Measurements from ENCODE around the gene PIEZO2. TPM values are rescaled to one million over a fixed set of nuclear protein-coding genes. Genes with fewer than 3 reads are reported as not detected.
"Not testable (repeated sequence)": the region's sequence is repeated elsewhere in the genome, so short reads cannot be mapped to it uniquely, and the experiment has no call there.

Gene PIEZO2
- total RNA-seq, 1 donor from 2014 or later, result 5.3 TPM

DNA sequence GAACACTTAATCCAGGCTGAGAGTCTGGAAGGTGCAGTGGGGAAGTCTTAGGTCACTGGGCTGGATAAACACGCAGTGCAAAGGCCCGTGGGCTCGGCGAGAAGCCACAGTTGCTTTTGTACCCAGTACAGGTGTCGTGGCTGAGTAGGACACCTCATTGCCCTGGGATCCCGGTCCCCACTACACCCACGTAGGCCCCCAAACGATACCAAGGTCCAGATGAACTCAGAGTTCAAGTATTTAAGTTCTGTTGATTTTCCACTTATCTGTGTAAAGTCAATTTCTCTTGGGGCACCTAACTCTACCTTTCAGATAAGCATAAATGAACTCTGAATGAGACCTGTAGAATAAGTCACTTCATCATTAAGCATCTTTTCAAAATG, 302.0 kb downstream of the PIEZO2 start:
- no peak overlapping the region for H3K4me3 ChIP-seq (ENCODE audit: insufficient read depth, low read depth, low read length)
- DNase-seq (ENCODE audit: low read depth) (no peak), FAIRE-seq (no peak)
- TF ChIP-seq, protein P1, sequence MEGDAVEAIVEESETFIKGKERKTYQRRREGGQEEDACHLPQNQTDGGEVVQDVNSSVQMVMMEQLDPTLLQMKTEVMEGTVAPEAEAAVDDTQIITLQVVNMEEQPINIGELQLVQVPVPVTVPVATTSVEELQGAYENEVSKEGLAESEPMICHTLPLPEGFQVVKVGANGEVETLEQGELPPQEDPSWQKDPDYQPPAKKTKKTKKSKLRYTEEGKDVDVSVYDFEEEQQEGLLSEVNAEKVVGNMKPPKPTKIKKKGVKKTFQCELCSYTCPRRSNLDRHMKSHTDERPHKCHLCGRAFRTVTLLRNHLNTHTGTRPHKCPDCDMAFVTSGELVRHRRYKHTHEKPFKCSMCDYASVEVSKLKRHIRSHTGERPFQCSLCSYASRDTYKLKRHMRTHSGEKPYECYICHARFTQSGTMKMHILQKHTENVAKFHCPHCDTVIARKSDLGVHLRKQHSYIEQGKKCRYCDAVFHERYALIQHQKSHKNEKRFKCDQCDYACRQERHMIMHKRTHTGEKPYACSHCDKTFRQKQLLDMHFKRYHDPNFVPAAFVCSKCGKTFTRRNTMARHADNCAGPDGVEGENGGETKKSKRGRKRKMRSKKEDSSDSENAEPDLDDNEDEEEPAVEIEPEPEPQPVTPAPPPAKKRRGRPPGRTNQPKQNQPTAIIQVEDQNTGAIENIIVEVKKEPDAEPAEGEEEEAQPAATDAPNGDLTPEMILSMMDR (IDR thresholded peaks at IDR 0.05; ENCODE audit: insufficient read depth, low read depth, low read length), result no peak
- TF ChIP-seq EZH2 (IDR thresholded peaks at IDR 0.05; ENCODE audit: insufficient read depth, low read length), result no peak
- H3K9ac ChIP-seq (ENCODE audit: low read length), result no peak overlapping the region
- no peaks in the 10 kb centered on the region for H3K79me2 ChIP-seq (ENCODE audit: insufficient read depth, low read length)
- no peak overlapping the region for H3K4me3 Mint-ChIP-seq (ENCODE audit: unreplicated experiment)
- H3K4me1 Mint-ChIP-seq (ENCODE audit: low read depth, unreplicated experiment), result no peaks in the 10 kb centered on the region
- no peak overlapping the region for H3K27ac Mint-ChIP-seq (ENCODE audit: unreplicated experiment)
- H3K4me2 ChIP-seq (ENCODE audit: low read length), result no peak overlapping the region
- H3K4me1 ChIP-seq (ENCODE audit: insufficient read depth, low read length), result no peaks in the 10 kb centered on the region
- H3K36me3 Mint-ChIP-seq (ENCODE audit: low read depth, unreplicated experiment), result no peaks in the 10 kb centered on the region
- H4K20me1 ChIP-seq (ENCODE audit: insufficient read depth, low read length), result no peaks in the 10 kb centered on the region
- peaks cover 6% of the 10 kb centered on the region for H3K27me3 ChIP-seq (ENCODE audit: insufficient read depth, low read length)
- no peaks in the 10 kb centered on the region for H3K36me3 ChIP-seq (ENCODE audit: insufficient read depth, low read length)
- no peaks in the 10 kb centered on the region for H3K27me3 Mint-ChIP-seq (ENCODE audit: low read depth, unreplicated experiment)
- no peaks in the 10 kb centered on the region for H3K9me3 ChIP-seq (ENCODE audit: insufficient read depth, low read depth, low read length)
- no peak overlapping the region for H3K27ac ChIP-seq (ENCODE audit: low read depth, low read length)
- peaks cover 2% of the 10 kb centered on the region for H3K9me3 Mint-ChIP-seq (ENCODE audit: unreplicated experiment)
- H2AFZ ChIP-seq (ENCODE audit: low read depth, low read length), result no peak overlapping the region

DNA sequence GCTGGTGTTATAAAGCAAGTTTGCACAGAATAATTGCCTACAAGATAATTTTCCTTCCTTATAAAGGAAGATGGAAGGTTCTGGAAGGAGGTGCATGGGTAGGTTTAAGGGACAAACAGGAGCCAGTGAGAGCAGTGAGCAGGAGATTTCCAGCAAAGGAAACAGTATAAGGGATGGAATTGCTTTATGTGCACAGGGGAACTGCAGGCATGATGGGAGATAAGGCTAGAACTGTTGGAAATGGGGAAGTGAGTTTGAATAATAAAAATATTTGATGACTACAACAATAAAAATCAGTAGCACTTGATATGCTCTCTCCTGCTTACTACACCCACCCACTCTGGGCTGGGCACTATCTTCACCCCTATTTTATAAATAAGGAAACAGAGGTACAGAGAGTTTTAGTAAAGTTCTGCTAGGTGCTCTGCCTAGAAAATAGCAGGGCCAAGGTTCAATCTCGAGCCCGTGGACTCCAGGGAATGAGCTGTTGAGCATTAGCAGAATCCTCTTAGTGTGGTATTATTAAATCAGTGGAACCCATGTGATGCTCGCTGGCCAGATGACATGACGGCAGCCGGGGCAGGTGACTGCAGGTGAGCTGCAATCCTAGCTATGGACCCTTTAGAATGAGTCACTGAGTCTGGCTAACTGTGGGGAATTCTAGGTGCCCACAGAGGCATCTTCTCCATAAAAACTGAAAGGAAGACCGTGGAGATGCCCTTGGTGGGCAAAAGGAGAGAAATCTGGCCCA, 302.5 kb downstream of the PIEZO2 start:
- Mint-ChIP-seq H3K9me3 (ENCODE audit: unreplicated experiment) (peaks cover 3% of the 10 kb centered on the region), H3K27ac (ENCODE audit: unreplicated experiment) (no peak overlapping the region), H3K4me3 (ENCODE audit: unreplicated experiment) (no peak overlapping the region), H3K36me3 (ENCODE audit: low read depth, unreplicated experiment) (no peaks in the 10 kb centered on the region), H3K4me1 (ENCODE audit: low read depth, unreplicated experiment) (no peaks in the 10 kb centered on the region), H3K27me3 (ENCODE audit: low read depth, unreplicated experiment) (no peaks in the 10 kb centered on the region)
- DNase-seq (ENCODE audit: low read depth), result no peak
- TF ChIP-seq, protein P1 (IDR thresholded peaks at IDR 0.05; ENCODE audit: insufficient read depth, low read depth, low read length), result no peak
- no peak for TF ChIP-seq EZH2 (IDR thresholded peaks at IDR 0.05; ENCODE audit: insufficient read depth, low read length)
- Histone ChIP-seq H3K36me3 (ENCODE audit: insufficient read depth, low read length) (no peaks in the 10 kb centered on the region), H3K9me3 (ENCODE audit: insufficient read depth, low read depth, low read length) (no peaks in the 10 kb centered on the region), H4K20me1 (ENCODE audit: insufficient read depth, low read length) (no peaks in the 10 kb centered on the region), H3K79me2 (ENCODE audit: insufficient read depth, low read length) (no peaks in the 10 kb centered on the region), H3K9ac (ENCODE audit: low read length) (no peak overlapping the region), H2AFZ (ENCODE audit: low read depth, low read length) (no peak overlapping the region), H3K27me3 (ENCODE audit: insufficient read depth, low read length) (peaks cover 6% of the 10 kb centered on the region), H3K4me3 (ENCODE audit: insufficient read depth, low read depth, low read length) (no peak overlapping the region), H3K4me1 (ENCODE audit: insufficient read depth, low read length) (no peaks in the 10 kb centered on the region), H3K4me2 (ENCODE audit: low read length) (no peak overlapping the region), H3K27ac (ENCODE audit: low read depth, low read length) (no peak overlapping the region)
- FAIRE-seq, result no peak

DNA sequence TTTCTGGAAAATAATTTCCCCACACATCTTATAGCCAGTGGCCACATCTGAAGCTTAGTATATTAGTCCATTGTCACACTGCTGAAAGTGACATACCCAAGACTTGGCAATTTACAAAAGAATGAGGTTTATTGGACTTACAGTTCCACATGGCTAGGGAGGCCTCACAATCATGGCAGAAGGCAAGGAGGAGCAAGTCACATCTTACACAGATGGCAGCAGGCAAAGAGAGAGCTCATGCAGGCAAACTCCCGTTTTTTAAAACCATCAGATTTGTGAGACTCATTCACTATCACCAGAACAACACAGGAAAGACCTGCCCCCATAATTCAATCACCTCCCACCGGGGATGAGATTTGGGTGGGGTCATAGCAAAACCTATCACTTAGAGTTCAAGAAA, 303.3 kb downstream of the PIEZO2 start:
- not testable (repeated sequence) for H3K36me3 Mint-ChIP-seq (ENCODE audit: low read depth, unreplicated experiment); H3K27ac ChIP-seq (ENCODE audit: low read depth, low read length); H3K27me3 Mint-ChIP-seq (ENCODE audit: low read depth, unreplicated experiment); DNase-seq (ENCODE audit: low read depth); H3K4me2 ChIP-seq (ENCODE audit: low read length); H2AFZ ChIP-seq (ENCODE audit: low read depth, low read length); H3K9me3 ChIP-seq (ENCODE audit: insufficient read depth, low read depth, low read length); H3K4me3 Mint-ChIP-seq (ENCODE audit: unreplicated experiment); FAIRE-seq; H4K20me1 ChIP-seq (ENCODE audit: insufficient read depth, low read length); H3K36me3 ChIP-seq (ENCODE audit: insufficient read depth, low read length); H3K9me3 Mint-ChIP-seq (ENCODE audit: unreplicated experiment); H3K79me2 ChIP-seq (ENCODE audit: insufficient read depth, low read length); H3K27me3 ChIP-seq (ENCODE audit: insufficient read depth, low read length); H3K4me3 ChIP-seq (ENCODE audit: insufficient read depth, low read depth, low read length); H3K9ac ChIP-seq (ENCODE audit: low read length); H3K4me1 Mint-ChIP-seq (ENCODE audit: low read depth, unreplicated experiment); H3K4me1 ChIP-seq (ENCODE audit: insufficient read depth, low read length); H3K27ac Mint-ChIP-seq (ENCODE audit: unreplicated experiment)
